PC-3 (cell line): ENCODE measurements around the gene ERFL. TPM values are rescaled to one million over a fixed set of nuclear protein-coding genes. Genes with fewer than 3 reads are reported as not detected.

Source experiments
- ATAC-seq: fragments of 200-7000 bp; cut with Tn5 transposase; 2 replicates; pipeline ENCODE4 v1.9.1; 2020; ENCODE audit warnings: mild to moderate bottlenecking, moderate library complexity
- BruUV-seq: library from RNA; stranded (reverse); fragments of 400-500 nt; replicated peaks from 2 replicates; lab custom pipeline; 2021; lab: Mats Ljungman, UMichigan
- CTCF ChIA-PET: fragments of 300-600 bp; sonication (Branson Sonifier 250); formaldehyde crosslinking; loops from one replicate; lab custom pipeline; 2022; ENCODE audit warnings: antibody characterized with exemption; lab: Charles Lee
- POLR2A ChIA-PET: fragments of 300-600 bp; sonication (Branson Sonifier 250); formaldehyde crosslinking; loops from one replicate; lab custom pipeline; 2022; ENCODE audit warnings: antibody characterized with exemption; ENCODE audit not compliant: unreplicated experiment; lab: Charles Lee
- DNase-seq: peaks from one replicate; pipeline ENCODE4 v3.0.0-alpha.2; 2015
- H2AFZ ChIP-seq: fragments of 300-600 bp; sonication (generic); 2 replicates; pipeline ENCODE4 v1.6.0; 2016; ENCODE audit warnings: antibody characterized with exemption, low read length
- H3F3A ChIP-seq: fragments of 300-600 bp; sonication (generic); one replicate; pipeline ENCODE4 v1.6.0; 2017; ENCODE audit warnings: antibody characterized with exemption, low read length, control low read depth, mild to moderate bottlenecking; ENCODE audit not compliant: unreplicated experiment
- H3K27ac ChIP-seq: fragments of 300-600 bp; sonication (generic); 2 replicates; pipeline ENCODE4 v1.5.1; 2016; ENCODE audit warnings: mild to moderate bottlenecking, low read length
- H3K27me3 ChIP-seq: fragments of 300-600 bp; sonication (generic); 2 replicates; pipeline ENCODE4 v1.6.1; 2016; ENCODE audit warnings: low read length, mixed read lengths
- H3K36me3 ChIP-seq: fragments of 300-600 bp; sonication (generic); 2 replicates; pipeline ENCODE4 v1.6.1; 2016; ENCODE audit warnings: low read depth, mixed run types, low read length, mixed read lengths
- H3K4me1 ChIP-seq: fragments of 300-600 bp; sonication (generic); 2 replicates; pipeline ENCODE4 v1.5.1; 2016; ENCODE audit warnings: low read length; ENCODE audit not compliant: insufficient read depth
- H3K4me2 ChIP-seq: fragments of 300-600 bp; sonication (generic); 2 replicates; pipeline ENCODE4 v1.6.0; 2016; ENCODE audit warnings: low read length
- H3K4me3 ChIP-seq: fragments of 300-600 bp; sonication (generic); 2 replicates; pipeline ENCODE4 v1.5.1; 2016; ENCODE audit warnings: mild to moderate bottlenecking, low read length, mixed read lengths
- H3K79me2 ChIP-seq: fragments of 300-600 bp; sonication (generic); 2 replicates; pipeline ENCODE4 v1.6.1; 2017; ENCODE audit warnings: low read length, mixed read lengths
- H3K9ac ChIP-seq: fragments of 300-600 bp; sonication (generic); 2 replicates; pipeline ENCODE4 v1.6.0; 2016; ENCODE audit warnings: mild to moderate bottlenecking, low read length
- H3K9me2 ChIP-seq: fragments of 300-600 bp; sonication (generic); replicated peaks from 2 replicates; pipeline ENCODE4 v1.6.1; 2016; ENCODE audit warnings: mixed run types, low read length, mixed read lengths
- H3K9me3 ChIP-seq: fragments of 300-600 bp; sonication (generic); 2 replicates; pipeline ENCODE4 v1.6.1; 2016; ENCODE audit warnings: low read length, mixed read lengths
- H4K20me1 ChIP-seq: fragments of 300-600 bp; sonication (generic); 2 replicates; pipeline ENCODE4 v1.6.1; 2016; ENCODE audit warnings: low read length, mixed read lengths
- EZH2 ChIP-seq: fragments of 300-600 bp; sonication (generic); IDR thresholded peaks from one replicate; pipeline ENCODE4 v1.6.1; 2017; ENCODE audit warnings: antibody characterized with exemption, mild to moderate bottlenecking, low read length; ENCODE audit not compliant: unreplicated experiment
- EZH2phosphoT487 ChIP-seq: fragments of 300-600 bp; sonication (generic); IDR thresholded peaks from 2 replicates; pipeline ENCODE4 v1.6.1; 2018; ENCODE audit warnings: mild to moderate bottlenecking, antibody characterized with exemption, low read length, borderline replicate concordance
- intact Hi-C: fragments of 100-400 bp; cut with micrococcal nuclease; formaldehyde crosslinking; loops from 2 replicates; pipeline ENCODE4 v1.9.0; 2023
- total RNA-seq: library from RNA; depleted of rRNA; stranded (reverse); fragments of >200 nt; gene quantifications from 2 replicates; pipeline ENCODE4 v1.2.3, GENCODE V29; 2014
- TF ChIP-seq, protein P1 (sequence below): fragments of 300-600 bp; sonication (generic); conservative IDR thresholded peaks from 2 replicates; pipeline ENCODE4 v1.5.1; 2017; ENCODE audit warnings: antibody characterized with exemption, low read depth, mild to moderate bottlenecking, low read length

ERFL gene
- total RNA-seq, 1 experiment from 2014 or later, result 0.11 TPM

DNA sequence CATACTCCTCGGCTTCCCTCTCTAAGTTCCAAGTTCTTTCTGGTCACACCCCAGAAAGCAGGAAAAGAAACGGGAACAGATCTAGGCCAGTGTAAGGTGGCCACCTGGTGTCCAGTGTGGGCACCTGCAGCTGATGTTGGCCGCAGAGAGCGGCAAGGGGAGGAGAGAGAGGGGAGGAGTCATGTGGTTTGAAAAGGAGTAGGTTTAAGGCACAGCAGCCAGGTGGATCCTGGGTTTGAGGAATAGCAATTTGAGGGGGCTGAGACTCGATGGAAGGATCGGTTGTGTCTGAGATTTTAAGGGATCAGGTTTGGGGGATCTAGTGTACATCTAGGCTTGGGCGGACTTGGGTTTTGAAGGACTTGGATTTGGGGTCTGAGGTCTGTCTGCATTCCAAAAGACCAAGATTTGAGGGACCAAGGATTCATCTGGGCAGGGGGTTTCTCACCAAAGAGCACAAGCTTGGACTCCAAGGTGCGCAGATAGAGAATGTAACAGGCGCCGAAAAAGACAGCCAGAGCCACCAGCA lies 29.7 kb upstream of the ERFL start:
- ChIA-PET CTCF (interaction anchor here (1.7 kb wide), 1 partner anchor 77 kb away, joined by 5 read pairs; no protein-coding TSS in a partner anchor), POLR2A (interaction anchor here (0.7 kb wide), 1 partner anchor 96 kb away, joined by 3 read pairs; no protein-coding TSS in a partner anchor)
- peak; percentile 73 for ATAC-seq
- H3K27ac ChIP-seq, result peak overlapping the region; percentile 48
- H3K4me2 ChIP-seq, result peak overlapping the region; percentile 99
- H3K9me2 ChIP-seq, result no peaks in the 10 kb centered on the region
- no TSS peak for BruUV-seq
- TF ChIP-seq EZH2phosphoT487, result no peak
- TF ChIP-seq, protein P1, sequence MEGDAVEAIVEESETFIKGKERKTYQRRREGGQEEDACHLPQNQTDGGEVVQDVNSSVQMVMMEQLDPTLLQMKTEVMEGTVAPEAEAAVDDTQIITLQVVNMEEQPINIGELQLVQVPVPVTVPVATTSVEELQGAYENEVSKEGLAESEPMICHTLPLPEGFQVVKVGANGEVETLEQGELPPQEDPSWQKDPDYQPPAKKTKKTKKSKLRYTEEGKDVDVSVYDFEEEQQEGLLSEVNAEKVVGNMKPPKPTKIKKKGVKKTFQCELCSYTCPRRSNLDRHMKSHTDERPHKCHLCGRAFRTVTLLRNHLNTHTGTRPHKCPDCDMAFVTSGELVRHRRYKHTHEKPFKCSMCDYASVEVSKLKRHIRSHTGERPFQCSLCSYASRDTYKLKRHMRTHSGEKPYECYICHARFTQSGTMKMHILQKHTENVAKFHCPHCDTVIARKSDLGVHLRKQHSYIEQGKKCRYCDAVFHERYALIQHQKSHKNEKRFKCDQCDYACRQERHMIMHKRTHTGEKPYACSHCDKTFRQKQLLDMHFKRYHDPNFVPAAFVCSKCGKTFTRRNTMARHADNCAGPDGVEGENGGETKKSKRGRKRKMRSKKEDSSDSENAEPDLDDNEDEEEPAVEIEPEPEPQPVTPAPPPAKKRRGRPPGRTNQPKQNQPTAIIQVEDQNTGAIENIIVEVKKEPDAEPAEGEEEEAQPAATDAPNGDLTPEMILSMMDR, result peak; percentile 84
- peak overlapping the region; percentile 86 for H3K9ac ChIP-seq
- peaks cover 15% of the 10 kb centered on the region for H3K4me1 ChIP-seq
- no peaks in the 10 kb centered on the region for H3K36me3 ChIP-seq
- peak overlapping the region; percentile 88 for H3K4me3 ChIP-seq
- no peaks in the 10 kb centered on the region for H3K27me3 ChIP-seq
- intact Hi-C loops, result loop anchor here (2.0 to 10.0 kb wide), 4 partner anchors 71 to 163 kb away; partner anchors contain the start of gene CEACAM3
- H3K9me3 ChIP-seq, result no peaks in the 10 kb centered on the region
- no peaks in the 10 kb centered on the region for H4K20me1 ChIP-seq
- no peaks in the 10 kb centered on the region for H3F3A ChIP-seq
- no peaks in the 10 kb centered on the region for H3K79me2 ChIP-seq
- H2AFZ ChIP-seq, result peak overlapping the region; percentile 88
- peak; percentile 87 for DNase-seq

GRCh38 chr19:41957161-41957837 lies 29.1 kb upstream of the ERFL start:
- BruUV-seq, result no TSS peak
- intact Hi-C loops, result loop anchor here (5.0 to 10.0 kb wide), 3 partner anchors 70 to 162 kb away; partner anchors contain the start of gene CEACAM3
- no peak for TF ChIP-seq EZH2phosphoT487
- TF ChIP-seq, protein P1, result no peak
- no peak for TF ChIP-seq EZH2
- no peak for ATAC-seq
- Histone ChIP-seq H3K9ac (peak overlapping the region; percentile 58), H3F3A (no peaks in the 10 kb centered on the region), H3K9me2 (no peaks in the 10 kb centered on the region), H3K4me1 (peaks cover 15% of the 10 kb centered on the region), H3K27ac (peak overlapping the region; percentile 48), H3K4me3 (peak overlapping the region; percentile 88), H3K36me3 (no peaks in the 10 kb centered on the region), H3K27me3 (no peaks in the 10 kb centered on the region), H3K79me2 (no peaks in the 10 kb centered on the region), H3K9me3 (no peaks in the 10 kb centered on the region), H4K20me1 (no peaks in the 10 kb centered on the region), H3K4me2 (peak overlapping the region; percentile 99), H2AFZ (no peak overlapping the region)
- ChIA-PET POLR2A (interaction anchor here (0.7 kb wide), 1 partner anchor 95 kb away, joined by 3 read pairs; no protein-coding TSS in a partner anchor), CTCF (interaction anchor here (1.7 kb wide), 1 partner anchor 78 kb away, joined by 5 read pairs; no protein-coding TSS in a partner anchor)
- DNase-seq, result no peak
